MM.1S (cell line): ENCODE measurements around the gene AKAP6.

Experiments
- DNase-seq: peaks from one replicate; pipeline ENCODE4 v3.0.0-alpha.2; 2015
- H2AFZ ChIP-seq: fragments of 300-600 bp; sonication (generic); 2 replicates; pipeline ENCODE4 v1.6.0; 2016; ENCODE audit warnings: antibody characterized with exemption, low read length
- H3F3A ChIP-seq: fragments of 300-600 bp; sonication (generic); 2 replicates; pipeline ENCODE4 v1.6.1; 2016; ENCODE audit warnings: mild to moderate bottlenecking, antibody characterized with exemption, low read length, moderate library complexity, mixed read lengths; ENCODE audit not compliant: insufficient read depth
- H3K27ac ChIP-seq: fragments of 300-600 bp; sonication (generic); 2 replicates; pipeline ENCODE4 v1.5.1; 2016; ENCODE audit warnings: mild to moderate bottlenecking, low read length
- H3K27me3 ChIP-seq: fragments of 300-600 bp; sonication (generic); replicated peaks from 2 replicates; pipeline ENCODE4 v1.6.0; 2016; ENCODE audit warnings: low read length; ENCODE audit not compliant: insufficient read depth
- H3K36me3 ChIP-seq: fragments of 300-600 bp; sonication (generic); replicated peaks from 2 replicates; pipeline ENCODE4 v1.6.1; 2016; ENCODE audit warnings: mild to moderate bottlenecking, low read length, mixed read lengths; ENCODE audit not compliant: insufficient read depth
- H3K4me1 ChIP-seq: fragments of 300-600 bp; sonication (generic); 2 replicates; pipeline ENCODE4 v1.6.1; 2016; ENCODE audit warnings: low read length, mixed read lengths
- H3K4me2 ChIP-seq: fragments of 300-600 bp; sonication (generic); 2 replicates; pipeline ENCODE4 v1.6.0; 2016; ENCODE audit warnings: low read depth, low read length
- H3K4me3 ChIP-seq: fragments of 300-600 bp; sonication (generic); 2 replicates; pipeline ENCODE4 v1.5.1; 2016; ENCODE audit warnings: low read length, mixed read lengths
- H3K79me2 ChIP-seq: fragments of 300-600 bp; sonication (generic); 2 replicates; pipeline ENCODE4 v1.6.1; 2016; ENCODE audit warnings: mixed run types, low read length, mixed read lengths
- H3K9ac ChIP-seq: fragments of 300-600 bp; sonication (generic); 2 replicates; pipeline ENCODE4 v1.6.1; 2016; ENCODE audit warnings: low read length, mixed read lengths
- H3K9me2 ChIP-seq: fragments of 300-600 bp; sonication (generic); replicated peaks from 2 replicates; pipeline ENCODE4 v1.6.1; 2016; ENCODE audit warnings: mild to moderate bottlenecking, low read length, mixed read lengths; ENCODE audit not compliant: insufficient read depth
- H3K9me3 ChIP-seq: fragments of 300-600 bp; sonication (generic); replicated peaks from 2 replicates; pipeline ENCODE4 v1.6.1; 2016; ENCODE audit warnings: mild to moderate bottlenecking, low read length, mixed read lengths; ENCODE audit not compliant: insufficient read depth
- H4K20me1 ChIP-seq: fragments of 300-600 bp; sonication (generic); 2 replicates; pipeline ENCODE4 v1.6.1; 2016; ENCODE audit warnings: mild to moderate bottlenecking, low read length, moderate library complexity, mixed read lengths; ENCODE audit not compliant: insufficient read depth
- CTCF ChIP-seq: fragments of 300-600 bp; sonication (generic); IDR thresholded peaks from 2 replicates; pipeline ENCODE4 v1.5.1; 2016; ENCODE audit warnings: antibody characterized with exemption, low read length, mixed read lengths
- EZH2 ChIP-seq: fragments of 300-600 bp; sonication (generic); optimal IDR thresholded peaks from 2 replicates; pipeline ENCODE3; 2017; ENCODE audit warnings: low read depth, mild to moderate bottlenecking, antibody characterized with exemption, low read length, mixed read lengths
- EZH2phosphoT487 ChIP-seq: fragments of 300-600 bp; sonication (generic); IDR thresholded peaks from 2 replicates; pipeline ENCODE4 v1.6.1; 2018; ENCODE audit warnings: antibody characterized with exemption, low read length

Gene AKAP6

DNA sequence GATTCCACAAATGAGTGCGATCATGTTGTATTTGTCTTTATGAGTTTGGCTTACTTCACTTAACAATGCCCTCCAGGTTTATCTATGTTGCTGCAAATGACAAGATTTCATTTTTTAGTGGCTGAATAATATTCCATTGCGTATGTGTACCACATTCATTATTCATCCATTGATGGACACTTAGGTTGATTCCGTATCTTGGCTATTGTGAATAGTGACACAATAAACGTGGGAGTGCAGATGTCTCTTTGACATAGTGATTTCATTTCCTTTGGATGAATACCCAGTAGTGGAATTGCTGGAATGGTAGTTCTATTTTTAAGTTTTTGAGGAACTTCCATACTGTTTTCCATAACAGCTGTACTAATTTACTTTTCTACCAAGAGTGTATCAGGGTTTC lies 23.5 kb downstream of the AKAP6 start:
- Histone ChIP-seq H4K20me1 (no peaks in the 10 kb centered on the region), H3K79me2 (no peaks in the 10 kb centered on the region), H3K4me1 (peaks cover 10% of the 10 kb centered on the region; the same call in 1 of the 2 replicates), H2AFZ (no peak overlapping the region), H3K9me2 (no peaks in the 10 kb centered on the region), H3K27ac (no peak overlapping the region), H3K4me3 (no peak overlapping the region), H3K4me2 (no peak overlapping the region), H3K9me3 (no peaks in the 10 kb centered on the region), H3K9ac (no peak overlapping the region), H3K27me3 (no peaks in the 10 kb centered on the region), H3K36me3 (no peaks in the 10 kb centered on the region), H3F3A (no peaks in the 10 kb centered on the region)
- no peak for DNase-seq
- TF ChIP-seq EZH2 (no peak), CTCF (no peak), EZH2phosphoT487 (no peak)

DNA sequence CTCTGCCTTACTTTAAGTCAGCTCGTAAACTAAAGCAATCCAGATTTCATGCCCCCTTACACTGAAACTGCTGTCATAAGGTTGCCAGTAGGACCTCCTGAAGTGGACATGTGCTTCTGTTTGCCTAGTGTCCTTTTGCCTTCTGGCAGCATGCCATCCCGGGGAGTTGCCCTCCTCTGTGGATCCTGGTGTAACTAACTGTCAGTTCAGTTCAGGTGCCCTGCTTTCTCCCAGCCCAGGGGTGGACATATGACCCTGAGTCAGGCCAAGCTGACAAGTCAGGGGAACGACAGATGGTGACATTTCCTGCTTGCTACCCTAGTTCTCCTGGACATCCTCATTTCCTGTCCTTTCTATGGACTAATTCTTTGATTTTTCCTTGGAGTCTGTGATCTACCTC lies 25.6 kb downstream of the AKAP6 start:
- Histone ChIP-seq H3K9me3 (no peaks in the 10 kb centered on the region), H3K27ac (no peak overlapping the region), H3K27me3 (no peaks in the 10 kb centered on the region), H3K9ac (no peak overlapping the region), H3K9me2 (no peaks in the 10 kb centered on the region), H2AFZ (no peak overlapping the region), H3K4me1 (peaks cover 21% of the 10 kb centered on the region), H3K4me3 (no peak overlapping the region), H3K79me2 (no peaks in the 10 kb centered on the region), H3K4me2 (no peak overlapping the region), H4K20me1 (no peaks in the 10 kb centered on the region), H3F3A (peaks cover 6% of the 10 kb centered on the region; the same call in 1 of the 2 replicates), H3K36me3 (no peaks in the 10 kb centered on the region)
- no peak for DNase-seq
- TF ChIP-seq CTCF, result no peak
- no peak for TF ChIP-seq EZH2phosphoT487
- TF ChIP-seq EZH2, result no peak

- Histone ChIP-seq H2AFZ (no peak overlapping the region), H3K9me2 (no peaks in the 10 kb centered on the region), H3K9me3 (no peaks in the 10 kb centered on the region), H3K9ac (no peak overlapping the region), H3K27me3 (no peaks in the 10 kb centered on the region), H3K4me3 (no peak overlapping the region), H3K79me2 (no peaks in the 10 kb centered on the region), H3F3A (peaks cover 6% of the 10 kb centered on the region; the same call in 1 of the 2 replicates), H4K20me1 (no peaks in the 10 kb centered on the region), H3K4me1 (peaks cover 15% of the 10 kb centered on the region), H3K4me2 (no peak overlapping the region), H3K27ac (no peak overlapping the region), H3K36me3 (no peaks in the 10 kb centered on the region)
- no peak for DNase-seq
- TF ChIP-seq EZH2 (no peak), EZH2phosphoT487 (no peak), CTCF (no peak)
Measured at GRCh38 chr14:32358781-32359180, 29.7 kb downstream of the AKAP6 start.

- Histone ChIP-seq H3K9me2 (no peaks in the 10 kb centered on the region), H4K20me1 (no peaks in the 10 kb centered on the region), H3K4me3 (no peak overlapping the region), H3K36me3 (no peaks in the 10 kb centered on the region), H3K9ac (no peak overlapping the region), H3K27me3 (no peaks in the 10 kb centered on the region), H3F3A (peaks cover 6% of the 10 kb centered on the region; the same call in 1 of the 2 replicates), H2AFZ (no peak overlapping the region), H3K79me2 (no peaks in the 10 kb centered on the region), H3K27ac (no peak overlapping the region), H3K4me1 (peaks cover 27% of the 10 kb centered on the region), H3K4me2 (no peak overlapping the region), H3K9me3 (no peaks in the 10 kb centered on the region)
- no peak for DNase-seq
- TF ChIP-seq EZH2 (no peak), CTCF (no peak), EZH2phosphoT487 (no peak)
Measured at GRCh38 chr14:32361674-32362073, 32.6 kb downstream of the AKAP6 start.
